Stimulated activated CD4-positive, alpha-beta T cell treated with anti-CD3 and anti-CD28 coated beads, Interleukin-2, amount 100 ng/mL, for 24 hours (primary cell): ENCODE measurements around the gene GKN2.
"Not testable (repeated sequence)": the region's sequence is repeated elsewhere in the genome, so short reads cannot be mapped to it uniquely, and the experiment has no call there.

Experiments used
- DNase-seq, 2 donors: peaks; one replicate each; pipeline ENCODE4 v3.0.0-alpha.2; 2020

The GKN2 gene

DNA sequence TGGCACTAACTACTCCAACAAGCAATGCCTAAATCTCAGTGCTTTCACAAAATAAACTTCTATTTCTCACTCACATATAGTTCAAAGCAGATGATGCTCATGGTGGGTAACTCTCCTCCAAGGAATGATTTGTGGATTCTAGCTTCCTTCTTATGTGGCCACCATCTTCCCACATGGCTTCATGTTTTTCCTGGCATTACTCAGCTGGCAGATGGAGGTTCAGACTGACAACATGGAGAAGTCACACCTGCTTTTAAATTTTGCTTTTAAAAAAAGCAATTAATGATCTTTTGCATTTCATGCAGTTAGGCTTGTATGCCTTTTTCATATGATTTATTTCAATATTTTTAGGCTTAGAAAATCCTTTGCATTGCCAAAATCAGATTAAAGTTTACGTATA, 6.3 kb upstream of the GKN2 start:
- no peak for DNase-seq

DNA sequence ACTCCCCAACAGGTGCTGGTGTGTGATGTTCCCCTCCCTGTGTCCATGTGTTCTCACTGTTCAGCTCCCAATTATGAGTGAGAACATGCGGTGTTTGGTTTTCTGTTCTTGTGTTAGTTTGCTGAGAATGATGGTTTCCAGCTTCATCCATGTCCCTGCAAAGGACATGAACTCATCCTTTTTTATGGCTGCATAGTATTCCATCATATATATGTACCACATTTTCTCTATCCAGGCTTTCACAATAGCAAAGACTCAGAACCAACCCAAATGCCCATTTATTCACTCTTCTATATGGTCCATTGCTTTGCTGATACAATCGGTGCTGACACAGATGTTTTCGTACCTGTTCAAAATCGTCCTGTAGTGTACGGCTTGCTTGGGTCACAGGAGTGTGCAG, 2.7 kb upstream of the GKN2 start:
- DNase-seq: not testable (repeated sequence)

DNA sequence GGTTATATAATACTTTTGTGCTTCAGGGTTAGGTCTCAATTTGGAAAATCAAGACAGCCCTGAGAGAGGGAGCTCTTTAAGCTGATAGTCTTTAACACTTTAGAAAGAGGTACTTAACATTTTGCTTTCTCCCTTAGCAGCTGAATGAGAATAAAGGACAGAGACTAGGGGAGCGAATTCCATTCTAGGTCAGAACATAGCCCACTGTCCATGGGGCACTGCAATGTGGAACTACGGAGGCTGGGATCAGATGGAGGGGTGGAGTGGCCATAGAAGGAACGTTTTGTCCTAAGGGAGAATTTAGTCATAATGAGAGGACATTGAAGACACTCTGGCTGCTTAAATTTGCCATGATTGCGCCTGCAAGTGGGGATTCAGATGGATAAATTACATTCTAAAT, 794 bp downstream of the GKN2 start:
- no peak for DNase-seq

DNA sequence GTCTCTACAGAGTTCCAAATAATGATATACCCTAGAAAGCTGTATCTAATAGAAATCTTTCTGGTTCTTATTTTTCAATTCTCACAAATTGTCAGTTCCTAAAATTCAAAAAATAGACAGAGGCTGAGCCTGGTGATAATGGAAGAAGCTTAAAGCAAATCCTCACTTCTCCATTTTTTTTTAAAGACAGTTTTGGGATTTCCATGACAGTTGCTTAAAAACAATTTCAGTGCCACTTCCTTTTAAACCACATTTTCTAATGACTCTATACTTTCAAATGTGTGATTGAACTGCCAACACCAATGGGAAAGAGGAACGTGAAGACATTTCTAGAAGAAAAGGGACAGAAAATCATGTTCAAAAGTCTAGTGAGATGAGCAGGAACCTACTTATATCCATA, 4.0 kb downstream of the GKN2 start:
- no peak for DNase-seq

DNA sequence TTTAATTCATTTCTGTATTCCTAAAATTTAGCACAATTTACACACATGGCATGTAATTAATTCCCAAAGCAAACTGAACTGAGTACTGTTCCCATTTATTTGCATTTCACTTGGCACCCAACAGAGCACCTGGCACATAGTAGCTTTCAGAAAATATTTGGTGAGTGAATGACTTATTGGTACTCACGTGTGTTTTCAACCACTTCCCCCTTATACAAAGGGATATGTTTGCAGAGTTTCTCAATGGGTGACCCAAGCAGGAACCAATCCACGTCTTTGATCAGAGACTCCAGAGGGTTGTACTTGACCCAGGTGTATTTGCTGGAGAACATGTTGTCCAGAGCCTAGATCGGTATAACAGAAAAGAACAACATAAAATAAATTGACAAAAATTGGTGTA, 6.6 kb downstream of the GKN2 start:
- DNase-seq: no peak

DNA sequence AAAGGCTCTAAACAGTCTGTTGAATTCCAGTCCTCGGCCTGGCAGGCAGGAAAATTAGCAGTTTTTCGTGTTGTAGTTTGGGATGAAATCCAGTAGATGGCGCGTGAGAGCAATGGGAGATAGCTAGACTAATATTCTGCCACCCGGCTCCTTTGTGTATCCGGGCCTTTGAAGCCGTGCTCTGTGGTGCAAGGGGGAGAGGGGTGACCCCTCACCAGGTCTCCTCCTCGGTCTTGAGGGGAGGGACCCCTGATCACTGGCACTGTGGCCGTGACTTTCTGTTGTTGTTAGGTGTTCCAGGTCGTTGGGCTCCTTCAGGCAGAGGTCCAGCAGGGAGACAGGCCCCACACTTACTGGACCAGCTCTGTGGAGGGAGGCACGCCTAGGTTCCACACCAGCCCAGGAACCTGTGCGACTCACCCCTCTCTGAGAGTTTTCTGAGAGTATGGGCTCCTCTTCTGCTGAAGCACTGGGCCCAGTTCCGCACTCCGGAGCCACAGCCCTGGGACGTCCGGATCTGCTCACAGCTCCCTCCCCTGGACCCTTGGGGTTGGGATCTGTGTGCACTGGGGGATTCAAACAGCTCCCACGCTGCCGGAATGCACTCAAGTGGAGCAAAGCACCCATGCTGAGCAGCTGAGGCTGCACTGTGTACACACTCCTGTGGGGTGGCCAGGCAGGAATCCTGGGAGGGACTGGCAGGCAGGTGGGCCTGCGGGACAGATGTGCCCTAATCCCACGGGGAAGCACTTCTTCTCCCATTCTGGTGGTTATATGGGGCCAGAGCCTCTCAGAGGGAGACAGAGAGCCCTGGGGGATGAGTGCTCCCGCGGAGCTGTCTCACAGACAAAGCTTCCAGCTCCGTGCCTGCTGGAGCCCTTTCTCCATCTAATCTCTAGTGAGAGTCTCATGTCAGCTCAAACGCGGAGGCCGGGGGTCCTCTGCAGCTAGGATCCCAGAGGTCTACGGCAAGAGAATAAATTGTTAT, 8.8 kb downstream of the GKN2 start:
- peak; percentile 55 to 65 for DNase-seq

DNA sequence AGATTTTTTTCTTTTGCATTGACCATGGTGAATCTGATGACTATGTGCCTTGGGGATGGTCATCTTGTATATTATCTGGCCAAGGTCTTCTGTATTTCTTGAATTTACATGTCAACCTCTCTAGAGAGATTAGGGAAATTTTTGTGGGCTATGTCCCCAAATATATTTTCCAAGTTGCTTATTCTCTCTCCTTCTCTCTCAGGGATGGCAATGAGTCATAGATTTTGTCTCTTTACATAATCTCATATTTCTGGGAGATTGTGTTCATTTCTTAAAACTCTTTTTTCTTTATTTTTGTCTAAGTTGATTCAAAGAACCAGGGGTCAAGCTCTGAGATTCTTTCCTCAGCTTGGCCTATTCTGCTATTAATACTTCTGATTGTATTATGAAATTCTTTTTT, 9.9 kb downstream of the GKN2 start:
- DNase-seq: no peak

DNA sequence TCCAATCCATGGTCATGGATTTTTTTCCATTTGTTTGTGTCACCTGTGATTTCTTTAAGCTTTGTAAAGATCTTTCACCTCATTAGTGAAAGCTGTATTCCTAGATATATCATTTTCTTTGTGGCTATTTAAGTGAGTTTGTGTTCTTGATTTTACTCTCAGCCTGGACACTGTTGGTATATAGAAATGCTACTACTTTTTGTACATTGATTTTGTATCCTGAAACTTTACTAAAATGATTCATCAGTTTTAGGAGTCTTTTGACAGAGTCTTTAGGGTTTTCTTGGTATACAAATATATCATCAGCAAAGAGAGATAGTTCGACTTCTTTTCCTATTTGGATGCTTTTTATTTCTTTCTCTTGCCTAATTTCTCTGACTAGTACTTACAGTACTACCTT, 12.3 kb downstream of the GKN2 start:
- DNase-seq: no peak

DNA sequence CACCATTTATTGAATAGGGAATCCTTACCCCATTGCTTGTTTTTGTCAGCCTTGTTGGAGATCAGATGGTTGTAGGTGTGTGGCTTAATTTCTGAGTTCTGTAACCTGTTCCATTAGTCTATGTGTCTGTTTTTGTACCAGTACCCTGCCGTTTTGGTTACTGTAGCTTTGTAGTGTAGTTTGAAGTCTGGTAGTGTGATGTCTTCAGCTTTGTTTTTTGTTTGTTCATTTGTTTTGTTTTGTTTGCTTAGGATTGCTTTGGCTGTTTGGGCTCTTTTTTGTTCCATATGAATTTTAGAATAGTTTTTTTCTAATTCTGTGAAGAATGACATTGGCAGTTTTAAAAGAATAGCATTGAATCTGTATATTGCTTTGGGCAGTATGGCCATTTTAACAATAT, 12.7 kb downstream of the GKN2 start:
- DNase-seq: no peak

DNA sequence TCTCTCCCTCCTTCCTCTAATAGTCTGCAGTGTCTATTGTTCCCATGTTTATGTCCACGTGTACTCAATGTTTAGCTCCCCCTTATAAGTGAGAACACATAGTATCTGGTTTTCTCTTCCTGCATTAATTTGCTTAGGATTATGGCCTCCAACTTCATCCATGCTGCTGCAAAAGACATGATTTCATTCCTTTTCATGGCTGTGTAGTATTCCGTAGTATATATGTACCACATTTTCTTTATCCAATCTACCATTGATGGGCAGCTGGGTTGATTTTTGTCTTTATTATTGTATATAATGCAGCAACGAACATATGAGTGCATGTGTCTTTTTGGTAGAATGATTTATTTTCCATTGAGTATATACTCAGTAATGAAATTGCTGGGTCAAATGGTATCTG, 13.8 kb downstream of the GKN2 start:
- no peak for DNase-seq

DNA sequence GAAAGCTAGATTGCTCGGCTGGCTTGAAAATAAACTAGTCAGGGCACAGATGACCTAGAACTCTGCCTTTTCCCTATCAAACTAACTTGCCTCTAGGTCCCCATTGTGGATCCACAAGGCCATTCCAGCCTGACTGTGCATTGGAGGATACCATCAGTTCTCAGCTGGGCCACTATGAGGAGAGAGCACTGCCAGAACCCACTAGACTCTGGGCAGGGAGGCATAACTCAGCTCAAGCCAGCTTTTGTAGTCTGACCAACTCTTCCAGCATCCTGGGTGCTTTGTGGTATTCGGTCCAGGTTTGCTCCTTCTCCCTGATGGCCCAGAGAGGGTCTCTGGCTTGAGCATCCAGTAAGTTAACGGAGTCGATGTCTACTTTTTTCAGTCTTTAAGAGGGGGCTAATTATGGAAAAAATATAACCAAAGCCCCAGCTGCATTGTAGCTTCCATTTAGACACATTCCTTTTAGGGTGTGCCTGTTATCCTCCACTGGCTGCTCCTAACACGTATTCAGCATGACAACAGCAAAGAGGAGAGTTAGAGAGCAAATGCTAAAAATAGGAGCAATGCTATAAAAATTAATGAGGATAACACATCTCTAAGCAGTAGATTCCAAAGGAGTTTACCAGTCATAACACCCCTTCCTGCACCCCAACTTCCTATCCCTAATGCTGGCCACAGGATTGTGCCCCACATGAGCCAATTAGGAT, 15.2 kb downstream of the GKN2 start:
- DNase-seq: no peak

DNA sequence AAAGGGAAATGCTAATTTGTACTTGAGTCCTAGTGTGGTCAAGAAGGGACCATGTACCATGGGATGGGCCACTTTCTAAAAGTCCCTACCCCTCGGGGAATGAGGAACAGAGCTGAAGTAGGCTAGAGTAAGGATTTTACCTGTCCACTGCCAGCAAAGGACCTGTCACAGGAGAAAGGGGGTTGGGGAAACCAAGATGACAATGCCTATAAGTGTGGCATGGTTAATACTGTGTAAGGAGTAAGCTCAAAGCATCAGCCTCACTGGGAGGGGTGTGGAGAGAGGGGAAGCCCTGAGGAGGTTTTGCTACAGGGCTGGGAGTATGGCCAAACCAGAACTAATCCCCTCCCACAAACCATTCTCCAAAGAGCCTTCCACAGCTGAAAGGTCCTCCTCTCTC, 15.8 kb downstream of the GKN2 start:
- no peak for DNase-seq

DNA sequence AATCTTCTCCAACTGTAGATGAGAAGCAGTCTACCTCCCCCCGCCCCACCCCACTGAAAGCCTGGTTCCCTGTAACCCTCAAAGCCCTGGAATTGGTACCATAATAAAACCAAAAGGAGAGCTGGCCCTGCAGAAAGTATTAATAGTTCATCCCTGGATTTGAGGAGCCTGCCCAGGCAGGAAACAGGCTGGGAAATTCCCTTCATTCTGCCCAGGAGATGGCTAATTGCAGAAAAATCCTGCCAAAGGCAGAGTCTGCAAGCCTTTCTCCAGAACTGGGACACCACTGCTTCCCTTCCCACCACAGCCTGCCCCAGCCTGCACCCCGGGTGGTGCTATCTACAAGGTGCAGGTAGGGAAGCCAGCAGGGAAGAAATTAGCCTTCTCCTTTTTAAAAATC, 16.3 kb downstream of the GKN2 start:
- no peak for DNase-seq

DNA sequence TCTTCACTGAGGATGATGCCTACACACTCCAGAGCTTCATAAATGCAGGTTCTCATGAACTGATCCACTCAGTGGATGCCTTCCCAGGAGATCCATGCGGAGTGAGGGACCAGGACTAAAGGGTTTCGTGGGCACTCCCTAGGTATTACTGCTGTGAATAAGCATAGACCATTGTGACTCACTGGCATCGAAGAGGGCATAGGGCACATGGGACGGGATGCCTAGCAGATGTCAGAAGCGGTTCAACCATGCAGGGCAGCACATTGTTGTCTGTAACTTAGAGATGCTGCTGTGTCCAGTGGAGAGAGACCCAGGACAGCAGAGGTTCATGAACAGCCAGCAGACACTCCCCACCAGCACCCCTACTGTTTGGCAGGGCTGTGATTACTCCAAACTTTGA, 17.2 kb downstream of the GKN2 start:
- DNase-seq: no peak

DNA sequence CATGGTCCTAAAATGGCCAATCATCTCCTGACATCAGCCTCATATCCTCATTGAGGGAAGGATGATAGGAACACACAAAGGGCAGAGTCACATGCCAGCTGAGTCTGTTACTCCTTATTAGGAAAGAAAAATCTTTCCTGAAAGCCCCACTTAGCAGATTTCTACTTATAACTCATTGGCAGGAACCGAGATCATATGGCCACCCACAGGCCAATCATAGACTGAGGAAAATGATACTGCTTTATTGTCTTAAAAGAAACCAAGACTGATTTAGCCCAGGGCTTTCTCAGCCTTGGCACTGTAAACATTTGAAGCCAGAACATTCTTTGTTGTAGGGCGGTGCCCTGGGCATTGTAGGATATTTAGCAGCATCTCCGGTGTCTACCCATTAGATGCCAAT, 18.7 kb downstream of the GKN2 start:
- DNase-seq: no peak

DNA sequence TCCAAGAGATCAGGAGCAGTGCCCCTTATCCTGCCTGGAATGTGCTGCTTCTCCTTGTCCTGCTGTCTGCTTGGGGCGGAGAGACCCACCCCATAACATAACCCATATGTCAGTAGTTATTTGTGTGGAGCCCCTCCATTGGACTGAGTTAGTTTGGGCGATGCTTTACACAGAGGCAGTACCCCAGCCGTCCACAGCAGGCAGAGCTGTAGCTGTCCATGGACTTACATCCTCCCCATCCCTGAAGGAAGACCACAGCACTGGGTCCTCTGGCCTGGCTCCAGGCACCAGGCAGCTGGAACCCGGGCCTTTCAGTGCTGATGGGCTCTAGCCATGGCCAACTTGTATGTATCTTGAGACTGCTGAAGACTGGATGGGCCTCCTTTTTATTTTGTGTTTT, 20.3 kb downstream of the GKN2 start:
- DNase-seq: no peak

DNA sequence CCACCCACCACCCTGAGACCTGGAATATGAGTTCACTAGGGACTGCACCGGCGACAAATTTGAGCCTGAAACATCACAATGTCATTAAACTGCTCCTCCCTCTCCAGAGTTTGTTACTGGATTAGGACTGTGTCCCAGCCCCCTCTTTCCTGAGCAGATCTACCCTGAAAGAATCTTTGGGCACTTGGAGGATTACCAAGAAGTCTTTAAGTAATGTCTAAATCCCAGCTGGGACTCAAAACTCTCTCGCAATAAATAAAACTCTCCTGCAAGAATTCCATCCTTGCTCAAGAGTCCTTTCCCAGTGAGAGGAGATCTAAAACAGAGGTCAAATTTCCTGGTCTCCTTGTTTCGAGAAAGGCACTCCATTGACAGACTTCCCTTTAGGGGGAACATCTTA, 20.9 kb downstream of the GKN2 start:
- DNase-seq: no peak

DNA sequence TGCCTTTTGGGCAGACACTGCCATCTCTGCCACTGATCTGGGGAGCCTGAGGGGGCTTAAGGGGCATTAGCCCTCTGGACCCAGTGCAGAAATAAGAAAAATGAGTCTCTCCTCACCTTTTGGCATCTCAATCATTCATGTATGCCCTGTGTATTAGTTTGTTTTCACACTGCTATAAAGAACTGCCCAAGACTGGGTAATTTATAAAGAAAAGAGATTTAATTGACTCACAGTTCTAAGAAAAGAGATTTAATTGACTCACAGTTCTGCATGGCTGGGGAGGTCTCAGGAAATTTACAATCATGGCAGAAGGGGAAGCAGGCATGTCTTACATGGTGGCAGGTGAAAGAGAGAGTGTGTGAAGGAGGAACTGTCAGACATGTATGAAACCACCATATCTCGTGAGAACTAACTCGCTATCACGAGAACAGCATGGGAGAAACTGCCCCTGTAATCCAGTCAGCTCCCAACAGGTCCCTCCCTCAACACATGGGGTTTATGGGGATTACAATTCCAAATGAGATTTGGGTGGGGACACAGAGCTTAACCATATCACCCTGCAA, 21.5 kb downstream of the GKN2 start:
- no peak for DNase-seq

DNA sequence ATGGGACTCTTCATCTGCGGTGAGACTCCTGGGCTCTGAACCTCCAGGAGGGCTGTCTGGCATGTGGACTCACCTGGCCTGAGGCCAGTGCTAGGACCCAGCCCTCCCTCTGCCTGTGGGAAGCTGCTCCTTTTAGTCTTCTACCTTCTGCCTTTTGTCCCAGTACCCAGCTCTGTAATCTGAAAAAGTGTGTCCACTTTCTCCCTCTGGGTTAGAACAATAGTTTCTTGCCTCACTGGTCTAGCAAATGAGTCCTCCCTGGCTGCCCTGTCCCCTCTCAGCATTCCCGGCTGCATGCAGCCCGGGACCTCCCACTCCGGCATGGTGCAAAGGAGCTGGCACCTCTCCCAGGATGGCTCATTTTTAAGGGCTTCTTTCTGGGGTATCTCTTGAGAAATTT, 25.9 kb downstream of the GKN2 start:
- no peak for DNase-seq

DNA sequence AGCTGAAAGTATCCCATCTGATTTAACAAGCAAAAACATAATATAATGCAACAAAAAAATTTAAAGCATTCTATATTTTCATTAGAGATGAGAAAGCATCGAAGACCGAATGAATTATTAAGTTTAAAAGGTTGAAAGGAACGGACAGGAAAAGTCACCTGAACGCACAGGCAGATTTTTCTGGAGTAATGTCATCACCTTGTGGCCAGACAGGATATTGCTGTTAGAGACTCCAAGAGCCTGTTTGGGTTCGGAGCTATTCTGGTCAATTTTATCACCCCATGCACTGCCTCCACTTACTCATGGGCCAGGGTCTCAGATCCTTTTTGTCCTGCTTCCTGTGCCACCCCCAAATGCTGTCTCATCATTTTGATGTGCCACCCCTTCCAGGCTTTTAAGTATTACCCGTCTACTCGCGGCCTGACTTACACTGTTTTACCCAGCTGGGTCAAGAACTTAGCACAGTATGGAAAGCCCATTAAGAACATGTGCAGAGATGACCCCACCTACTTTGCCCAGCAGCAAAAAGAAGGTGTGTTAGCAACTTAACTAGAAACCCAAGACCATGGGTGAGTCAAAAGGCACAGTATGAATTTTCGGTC, 27.3 kb downstream of the GKN2 start:
- peak; percentile 35 to 62 for DNase-seq

DNA sequence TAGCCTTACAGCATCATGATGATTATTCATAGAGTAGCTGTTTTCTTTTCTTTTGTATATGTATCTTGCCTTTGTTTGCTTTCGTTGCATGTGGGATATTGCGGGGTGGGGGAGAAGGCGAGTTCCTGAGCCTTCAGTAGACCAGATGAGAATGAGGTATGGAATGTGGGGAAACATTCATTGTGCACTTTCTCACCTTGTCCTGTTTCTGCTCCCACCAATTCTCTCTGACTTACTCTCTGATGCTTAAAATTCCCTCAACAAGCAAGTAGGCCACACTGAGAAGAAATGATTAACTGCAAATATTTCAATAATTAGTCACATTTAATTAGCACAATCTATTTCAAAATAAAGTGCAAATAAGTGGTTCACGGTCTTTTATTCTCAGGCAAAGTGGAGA, 31.0 kb downstream of the GKN2 start:
- DNase-seq: no peak

DNA sequence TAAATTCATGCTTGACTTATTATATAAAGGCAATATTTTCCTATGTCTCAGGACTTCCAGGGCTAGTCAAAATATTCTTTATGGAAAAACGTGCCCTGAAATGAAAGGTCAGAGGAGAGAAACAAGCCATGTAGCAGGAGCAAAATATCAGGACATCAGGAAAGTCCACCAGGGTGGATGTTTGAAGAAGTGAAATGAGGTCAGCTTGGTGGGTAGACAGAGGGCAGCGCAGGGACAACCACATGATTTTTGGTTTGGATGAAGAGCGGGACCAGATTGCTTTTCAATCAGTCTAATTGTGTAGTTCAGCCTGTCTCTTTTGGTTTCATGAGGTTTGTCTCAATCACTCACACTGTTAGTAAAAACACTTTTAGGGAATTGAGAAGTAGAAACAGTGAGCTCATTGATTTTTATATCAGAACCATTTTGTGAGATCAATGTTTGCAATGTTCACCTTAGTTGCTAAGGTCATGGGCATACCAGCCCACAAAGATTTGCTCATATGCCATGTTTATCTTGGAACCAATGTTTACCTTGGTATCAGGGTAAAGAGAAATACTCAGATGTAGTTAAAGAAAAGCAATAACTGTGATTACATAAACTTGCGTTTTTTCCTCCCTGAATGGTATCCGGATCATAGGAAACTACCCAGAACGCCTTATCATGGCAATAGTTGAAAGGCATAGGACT, 32.1 kb downstream of the GKN2 start:
- DNase-seq: no peak

DNA sequence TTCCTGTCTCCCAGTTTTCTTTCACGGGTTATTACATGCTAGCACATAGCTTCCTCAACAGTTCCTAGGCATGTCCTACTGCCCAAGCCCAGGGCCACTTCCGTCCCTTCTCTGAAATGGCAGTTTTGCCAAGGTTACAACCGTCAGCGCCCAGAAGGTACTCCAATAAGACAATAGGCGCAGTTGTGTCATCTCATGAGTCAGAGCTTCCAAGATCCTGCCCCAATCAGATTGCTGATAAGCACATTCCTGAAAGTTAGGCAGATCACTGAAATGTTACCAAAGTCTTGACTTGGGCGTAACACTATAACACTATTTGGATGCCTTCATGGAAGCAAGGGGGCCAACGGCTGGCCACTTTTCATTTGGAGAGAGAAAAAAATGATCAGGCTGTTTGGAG, 34.2 kb downstream of the GKN2 start:
- DNase-seq: no peak
